ENCODE data around the gene CDH8.

DNA sequence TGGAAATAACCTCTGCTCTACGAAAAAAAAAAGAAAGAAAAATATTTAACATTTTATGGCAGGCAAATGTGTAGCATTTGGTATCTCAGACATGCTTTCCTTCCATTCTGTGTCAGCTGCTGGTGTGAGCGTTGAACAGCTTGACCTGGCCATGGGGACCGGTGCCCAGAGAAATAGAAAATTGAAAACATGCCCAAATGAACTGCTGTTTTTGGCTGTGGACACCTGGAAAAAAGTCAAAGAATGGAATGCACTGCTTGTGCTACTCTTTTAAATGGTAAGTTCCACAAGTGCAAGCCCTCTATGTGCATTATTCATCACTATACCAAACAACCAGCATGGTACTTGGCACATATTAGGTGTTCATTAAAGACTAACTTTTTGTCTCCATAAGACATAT, 127.2 kb downstream of the CDH8 start:
- TF ChIP-seq, protein P1, sequence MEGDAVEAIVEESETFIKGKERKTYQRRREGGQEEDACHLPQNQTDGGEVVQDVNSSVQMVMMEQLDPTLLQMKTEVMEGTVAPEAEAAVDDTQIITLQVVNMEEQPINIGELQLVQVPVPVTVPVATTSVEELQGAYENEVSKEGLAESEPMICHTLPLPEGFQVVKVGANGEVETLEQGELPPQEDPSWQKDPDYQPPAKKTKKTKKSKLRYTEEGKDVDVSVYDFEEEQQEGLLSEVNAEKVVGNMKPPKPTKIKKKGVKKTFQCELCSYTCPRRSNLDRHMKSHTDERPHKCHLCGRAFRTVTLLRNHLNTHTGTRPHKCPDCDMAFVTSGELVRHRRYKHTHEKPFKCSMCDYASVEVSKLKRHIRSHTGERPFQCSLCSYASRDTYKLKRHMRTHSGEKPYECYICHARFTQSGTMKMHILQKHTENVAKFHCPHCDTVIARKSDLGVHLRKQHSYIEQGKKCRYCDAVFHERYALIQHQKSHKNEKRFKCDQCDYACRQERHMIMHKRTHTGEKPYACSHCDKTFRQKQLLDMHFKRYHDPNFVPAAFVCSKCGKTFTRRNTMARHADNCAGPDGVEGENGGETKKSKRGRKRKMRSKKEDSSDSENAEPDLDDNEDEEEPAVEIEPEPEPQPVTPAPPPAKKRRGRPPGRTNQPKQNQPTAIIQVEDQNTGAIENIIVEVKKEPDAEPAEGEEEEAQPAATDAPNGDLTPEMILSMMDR (IDR thresholded peaks at IDR 0.05; ENCODE audit: poor library complexity), result no peak
- no peak for TF ChIP-seq EZH2phosphoT487 (IDR thresholded peaks at IDR 0.05; ENCODE audit: low read depth, severe bottlenecking, unreplicated experiment)

Data from hepatocyte (in vitro differentiated cells).